Measurements from ENCODE around the gene TMEM158.
A peak's percentile ranks its signal among the peaks of the same experiment; 100 is the strongest.

TMEM158 gene

GRCh38 chr3:45218578-45219390 is 7.3 kb downstream of the TMEM158 start:
- DNase-seq (ENCODE audit: low read depth): peak; percentile 59
- no peak overlapping the region for H3K4me3 ChIP-seq (ENCODE audit: low read depth, low read length)
- TF ChIP-seq MAX (IDR thresholded peaks at IDR 0.05; ENCODE audit: low read depth, low read length): no peak
- TF ChIP-seq MYC (IDR thresholded peaks at IDR 0.05; ENCODE audit: low read depth, low read length): no peak
- TF ChIP-seq CTCF (IDR thresholded peaks at IDR 0.05; ENCODE audit: low read depth, low read length): no peak
- TF ChIP-seq POLR2A (IDR thresholded peaks at IDR 0.05; ENCODE audit: extremely low read depth, insufficient read length): no peak

- no peak overlapping the region for H3K4me3 ChIP-seq (ENCODE audit: low read depth, low read length)
- TF ChIP-seq MYC (IDR thresholded peaks at IDR 0.05; ENCODE audit: low read depth, low read length) (no peak), CTCF (IDR thresholded peaks at IDR 0.05; ENCODE audit: low read depth, low read length) (no peak), POLR2A (IDR thresholded peaks at IDR 0.05; ENCODE audit: extremely low read depth, insufficient read length) (no peak), MAX (IDR thresholded peaks at IDR 0.05; ENCODE audit: low read depth, low read length) (no peak)
- no peak for DNase-seq (ENCODE audit: low read depth)
These were observed 10.0 kb downstream of the TMEM158 start for GRCh38 chr3:45216021-45216609.

GRCh38 chr3:45215466-45215865 is 10.6 kb downstream of the TMEM158 start:
- TF ChIP-seq MAX (IDR thresholded peaks at IDR 0.05; ENCODE audit: low read depth, low read length) (no peak), MYC (IDR thresholded peaks at IDR 0.05; ENCODE audit: low read depth, low read length) (no peak), POLR2A (IDR thresholded peaks at IDR 0.05; ENCODE audit: extremely low read depth, insufficient read length) (no peak), CTCF (IDR thresholded peaks at IDR 0.05; ENCODE audit: low read depth, low read length) (no peak)
- no peak for DNase-seq (ENCODE audit: low read depth)
- no peak overlapping the region for H3K4me3 ChIP-seq (ENCODE audit: low read depth, low read length)

- TF ChIP-seq MAX (IDR thresholded peaks at IDR 0.05; ENCODE audit: low read depth, low read length): no peak
- no peak for TF ChIP-seq MYC (IDR thresholded peaks at IDR 0.05; ENCODE audit: low read depth, low read length)
- TF ChIP-seq POLR2A (IDR thresholded peaks at IDR 0.05; ENCODE audit: extremely low read depth, insufficient read length): no peak
- TF ChIP-seq CTCF (IDR thresholded peaks at IDR 0.05; ENCODE audit: low read depth, low read length): no peak
These were observed 11.9 kb downstream of the TMEM158 start for GRCh38 chr3:45214061-45214680.

GRCh38 chr3:45212095-45212468 is 14.0 kb downstream of the TMEM158 start:
- no peak overlapping the region for H3K4me3 ChIP-seq (ENCODE audit: low read depth, low read length)
- peak; percentile 58 for DNase-seq (ENCODE audit: low read depth)
- no peak for TF ChIP-seq POLR2A (IDR thresholded peaks at IDR 0.05; ENCODE audit: extremely low read depth, insufficient read length)
- TF ChIP-seq CTCF (IDR thresholded peaks at IDR 0.05; ENCODE audit: low read depth, low read length): no peak
- no peak for TF ChIP-seq MAX (IDR thresholded peaks at IDR 0.05; ENCODE audit: low read depth, low read length)
- no peak for TF ChIP-seq MYC (IDR thresholded peaks at IDR 0.05; ENCODE audit: low read depth, low read length)

More at GRCh38 chr3:45214061-45214680, 11.9 kb downstream of the TMEM158 start:
- DNase-seq (ENCODE audit: low read depth): no peak
- no peak overlapping the region for H3K4me3 ChIP-seq (ENCODE audit: low read depth, low read length)
